HG03045 (cell line): Measurements from ENCODE around the gene AMT.
A peak's percentile ranks its signal among the peaks of the same experiment; 100 is the strongest.

Experiments
- ATAC-seq: cut with Tn5 transposase; IDR thresholded peaks from one replicate; pipeline ENCODE4 v1.9.1; 2021; ENCODE audit warnings: mild to moderate bottlenecking, moderate library complexity; ENCODE audit not compliant: unreplicated experiment

AMT gene, protein sequence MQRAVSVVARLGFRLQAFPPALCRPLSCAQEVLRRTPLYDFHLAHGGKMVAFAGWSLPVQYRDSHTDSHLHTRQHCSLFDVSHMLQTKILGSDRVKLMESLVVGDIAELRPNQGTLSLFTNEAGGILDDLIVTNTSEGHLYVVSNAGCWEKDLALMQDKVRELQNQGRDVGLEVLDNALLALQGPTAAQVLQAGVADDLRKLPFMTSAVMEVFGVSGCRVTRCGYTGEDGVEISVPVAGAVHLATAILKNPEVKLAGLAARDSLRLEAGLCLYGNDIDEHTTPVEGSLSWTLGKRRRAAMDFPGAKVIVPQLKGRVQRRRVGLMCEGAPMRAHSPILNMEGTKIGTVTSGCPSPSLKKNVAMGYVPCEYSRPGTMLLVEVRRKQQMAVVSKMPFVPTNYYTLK

DNA sequence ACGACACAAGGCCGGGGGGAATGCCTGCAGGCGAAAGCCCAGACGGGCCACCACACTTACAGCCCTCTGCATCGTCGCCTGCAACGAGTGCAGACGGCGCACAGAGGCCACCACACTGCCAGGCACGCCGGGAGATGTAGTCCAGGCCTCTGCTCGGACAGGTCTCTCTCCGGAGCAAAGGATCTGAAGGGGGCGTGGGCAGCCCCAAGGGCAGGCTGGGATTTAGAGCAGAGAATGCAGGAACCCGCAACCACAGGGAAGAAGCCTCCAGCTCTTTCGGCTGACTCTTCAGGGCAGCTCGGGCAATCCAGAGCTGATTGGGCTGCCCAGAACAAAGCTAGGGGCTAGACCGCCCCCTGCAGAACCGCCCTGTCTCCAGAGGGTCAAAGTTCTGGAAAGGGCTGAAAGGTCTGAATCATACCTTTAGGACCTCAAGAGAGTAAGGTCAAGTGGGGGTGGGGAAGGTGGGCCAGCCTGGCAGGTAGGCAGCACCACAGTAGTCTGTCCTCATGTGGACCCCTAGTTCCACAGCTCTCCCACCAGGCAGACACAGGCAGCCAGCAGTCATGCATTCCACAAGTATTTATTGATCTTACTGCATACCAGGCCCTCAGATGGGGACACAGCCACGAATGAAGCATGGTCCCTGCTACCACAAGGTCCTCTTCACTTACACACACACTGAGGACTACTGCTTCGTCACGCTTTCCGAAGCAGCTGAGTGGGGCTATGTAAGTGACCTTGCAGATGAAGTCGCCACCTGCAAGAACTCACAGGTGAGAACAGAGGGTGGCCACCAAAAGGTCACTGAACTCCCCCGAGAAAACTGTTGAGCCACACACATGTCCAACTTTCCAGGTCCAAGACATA, at the start of gene AMT:
TSS of gene AMT (minus strand) at position 95 of the 870 bp plus-strand sequence. CDS start at position 72, 23 bp downstream.
- ATAC-seq: no peak

DNA sequence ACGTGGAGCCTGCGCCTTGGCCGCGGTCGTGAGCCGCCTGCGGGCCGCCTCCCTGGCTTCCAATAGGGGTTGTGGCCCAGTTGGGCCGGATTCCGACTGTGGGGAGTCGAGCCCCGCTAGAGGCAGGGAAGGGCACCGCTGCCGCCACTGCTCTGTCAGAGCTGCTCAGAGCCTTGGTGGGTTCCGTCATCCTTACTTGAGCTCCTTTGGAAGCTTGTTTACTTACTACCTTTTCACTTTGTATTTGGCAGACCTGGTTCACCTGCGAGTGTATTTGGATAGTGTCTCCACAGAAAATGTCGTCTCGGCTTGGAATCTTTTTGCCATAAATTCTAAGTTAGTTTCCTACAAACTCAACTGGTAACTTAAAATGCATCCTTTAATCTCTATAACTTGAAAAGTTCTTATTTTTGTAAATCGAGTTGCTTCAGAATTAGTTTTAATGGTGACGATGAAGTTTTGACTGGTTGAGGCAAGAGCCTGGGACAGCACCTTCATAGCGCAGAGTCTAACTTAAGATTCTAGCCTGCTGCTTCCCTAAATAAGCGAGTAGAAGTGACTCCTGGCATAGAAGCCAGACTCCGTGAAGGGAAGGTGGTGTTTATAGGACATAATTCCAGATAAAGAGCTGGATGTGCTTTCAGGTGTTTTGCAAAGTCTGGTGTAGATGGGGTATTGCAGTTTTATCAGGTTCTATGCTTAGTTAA, 48.6 kb upstream of the AMT start:
- peak; percentile 18 for ATAC-seq

DNA sequence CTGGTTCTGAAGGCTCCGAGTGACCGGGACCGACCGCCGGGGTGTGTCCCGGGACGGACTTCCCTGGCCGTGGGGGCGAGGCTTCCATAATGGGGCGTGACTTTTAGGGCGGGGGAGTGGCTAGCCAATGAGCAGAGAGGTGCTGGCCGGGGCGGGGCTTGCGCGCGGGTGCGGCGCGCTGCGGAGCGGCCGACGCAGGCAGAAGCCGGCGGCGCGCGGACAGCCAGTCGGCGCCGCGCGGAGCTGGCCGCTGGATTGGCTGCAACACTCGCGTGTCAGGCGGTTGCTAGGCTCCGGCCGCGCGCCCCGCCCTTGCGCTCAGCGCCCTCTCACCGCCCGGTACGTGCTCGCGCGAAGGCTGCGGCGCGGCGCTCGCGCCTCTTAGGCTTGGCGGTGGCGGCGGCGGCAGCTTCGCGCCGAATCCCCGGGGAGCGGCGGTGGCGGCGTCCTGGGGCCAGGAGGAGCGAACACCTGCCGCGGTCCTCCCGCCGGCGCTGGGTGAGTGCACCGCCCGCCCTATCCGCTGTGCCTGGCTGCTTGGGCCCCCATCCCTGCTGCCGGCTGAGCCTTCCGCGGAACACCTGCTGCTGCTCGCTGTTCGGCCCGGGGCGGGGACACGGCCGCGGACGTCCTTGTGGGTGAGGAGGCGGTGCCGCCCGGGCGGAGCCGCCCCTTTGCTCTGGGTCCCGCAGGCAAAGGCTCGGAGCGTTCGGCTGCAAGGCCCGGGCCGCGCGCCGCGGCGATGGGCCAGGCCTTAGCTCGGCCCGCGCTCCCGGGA, 47.9 kb upstream of the AMT start, which contains the start of gene DAG1:
TSS of gene DAG1 (plus strand) at position 332 of the 778 bp plus-strand sequence. CDS start 40,268 bp downstream, outside the sequence.
- peak; percentile 80 for ATAC-seq

DNA sequence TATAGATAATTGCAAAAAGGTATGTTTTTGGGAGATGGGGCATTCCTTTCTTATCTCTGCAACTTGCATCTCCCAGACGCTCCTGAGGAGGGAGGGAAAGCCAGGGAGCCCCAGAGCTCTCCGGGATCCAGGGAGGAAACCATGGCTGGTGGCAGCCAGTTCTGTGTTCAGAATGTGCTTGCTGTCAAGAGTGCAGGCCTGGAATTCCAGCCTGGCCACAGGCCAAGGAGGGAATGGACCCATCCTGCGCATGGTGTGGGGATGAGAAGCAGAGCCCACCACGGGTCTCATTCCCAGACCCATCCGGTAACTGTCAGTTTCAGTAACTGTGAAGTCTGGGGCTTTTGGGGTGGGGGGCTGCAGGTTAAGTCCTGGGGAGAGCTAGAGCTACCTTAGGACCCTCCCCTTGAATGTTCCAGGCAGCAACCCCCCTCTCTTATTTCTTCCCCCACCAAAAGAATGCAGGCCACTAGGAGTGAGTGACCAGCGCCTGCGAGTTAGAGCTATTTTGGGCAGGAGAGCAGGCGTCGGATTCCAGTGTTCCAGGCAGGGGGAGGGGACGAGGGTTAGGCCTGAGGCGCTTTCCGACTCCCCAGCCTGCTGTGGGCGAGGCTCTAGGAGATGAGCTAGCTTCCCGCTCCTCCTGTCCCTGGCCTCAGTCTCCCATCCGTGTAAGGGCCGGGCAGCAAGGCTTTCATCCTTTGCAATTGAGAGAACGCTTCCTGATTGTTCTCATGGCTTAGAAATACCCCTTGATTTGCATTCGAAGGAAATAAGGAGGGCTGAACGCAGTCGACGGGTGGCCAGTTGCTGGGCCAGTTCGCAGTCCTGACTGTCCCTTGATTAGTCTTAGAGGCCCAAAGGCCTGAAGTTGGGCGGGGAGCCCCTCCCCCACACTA, 47.0 kb upstream of the AMT start:
- no peak for ATAC-seq

DNA sequence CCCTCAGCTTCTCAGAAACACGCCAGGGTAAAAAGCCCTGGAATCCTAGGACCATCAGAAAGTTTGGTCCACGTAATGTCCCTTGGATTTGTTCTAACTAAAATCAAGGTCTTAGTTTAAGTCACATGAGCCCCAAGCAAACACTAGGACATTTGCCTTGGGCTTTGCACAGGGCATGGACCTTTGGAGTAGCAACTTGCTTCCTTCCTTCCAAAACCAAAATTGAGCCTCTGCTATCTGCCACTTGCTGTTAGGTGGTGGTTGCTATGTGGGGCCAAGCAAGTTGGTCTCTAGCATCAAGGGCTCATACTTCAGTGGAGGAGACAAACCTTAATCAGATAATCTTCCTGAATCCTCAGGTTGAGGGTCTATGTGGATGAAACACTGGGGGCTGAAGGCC, 43.8 kb upstream of the AMT start:
- ATAC-seq: no peak

DNA sequence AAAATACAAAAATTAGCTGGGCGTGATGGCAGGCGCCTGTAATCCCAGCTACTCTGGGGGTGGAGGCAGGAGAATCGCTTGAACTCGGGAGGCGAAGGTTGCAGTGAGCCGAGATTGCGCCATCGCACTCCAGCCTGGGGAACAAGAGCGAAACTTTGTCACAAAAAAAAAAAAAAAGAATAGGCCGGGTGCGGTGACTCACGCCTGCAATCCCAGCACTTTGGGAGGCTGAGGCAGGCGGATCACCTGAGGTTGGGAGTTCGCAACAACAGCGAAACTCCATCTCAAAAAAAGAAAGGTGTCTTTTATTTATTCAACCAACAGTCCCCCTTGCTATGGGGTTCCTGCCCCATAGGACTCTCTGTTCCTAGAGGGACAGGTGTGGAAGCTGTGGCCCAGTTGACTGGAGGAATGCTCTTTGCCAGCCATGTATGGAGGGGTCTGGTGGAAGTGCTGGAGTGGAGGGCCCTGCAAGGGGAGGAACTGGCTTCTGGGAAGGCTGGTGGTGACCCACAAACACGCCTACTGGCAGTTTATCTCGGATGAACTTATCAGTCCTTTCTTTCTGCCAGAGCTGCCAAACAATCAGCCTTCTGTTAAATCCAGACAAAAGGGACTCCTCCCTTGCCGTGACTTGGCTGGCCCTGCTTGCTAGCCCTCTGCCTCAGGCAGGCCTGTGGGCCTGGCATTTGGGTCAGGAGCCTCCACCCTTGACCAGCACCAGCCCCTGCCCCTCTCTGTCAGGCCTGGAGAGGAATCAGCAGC, 43.2 kb upstream of the AMT start:
- ATAC-seq: no peak

DNA sequence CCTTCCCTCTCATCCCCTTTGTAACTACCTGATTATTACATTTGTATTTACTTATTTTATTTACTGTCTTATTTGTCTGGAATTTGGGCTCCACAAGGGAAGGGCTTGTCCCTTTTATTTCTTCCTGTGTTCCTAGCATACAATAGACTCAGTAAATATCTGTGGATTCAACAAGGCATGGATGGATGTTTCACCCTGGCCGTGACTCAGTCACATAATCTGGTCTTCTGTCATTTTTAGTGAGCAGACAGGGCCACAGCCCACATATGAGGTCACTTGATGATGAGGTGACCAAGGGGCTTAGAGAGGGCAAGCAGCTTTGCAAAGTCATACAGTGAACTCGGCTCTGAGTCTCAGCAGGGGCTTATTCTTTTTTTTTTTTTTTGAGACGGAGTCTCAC, 39.9 kb upstream of the AMT start:
- no peak for ATAC-seq

DNA sequence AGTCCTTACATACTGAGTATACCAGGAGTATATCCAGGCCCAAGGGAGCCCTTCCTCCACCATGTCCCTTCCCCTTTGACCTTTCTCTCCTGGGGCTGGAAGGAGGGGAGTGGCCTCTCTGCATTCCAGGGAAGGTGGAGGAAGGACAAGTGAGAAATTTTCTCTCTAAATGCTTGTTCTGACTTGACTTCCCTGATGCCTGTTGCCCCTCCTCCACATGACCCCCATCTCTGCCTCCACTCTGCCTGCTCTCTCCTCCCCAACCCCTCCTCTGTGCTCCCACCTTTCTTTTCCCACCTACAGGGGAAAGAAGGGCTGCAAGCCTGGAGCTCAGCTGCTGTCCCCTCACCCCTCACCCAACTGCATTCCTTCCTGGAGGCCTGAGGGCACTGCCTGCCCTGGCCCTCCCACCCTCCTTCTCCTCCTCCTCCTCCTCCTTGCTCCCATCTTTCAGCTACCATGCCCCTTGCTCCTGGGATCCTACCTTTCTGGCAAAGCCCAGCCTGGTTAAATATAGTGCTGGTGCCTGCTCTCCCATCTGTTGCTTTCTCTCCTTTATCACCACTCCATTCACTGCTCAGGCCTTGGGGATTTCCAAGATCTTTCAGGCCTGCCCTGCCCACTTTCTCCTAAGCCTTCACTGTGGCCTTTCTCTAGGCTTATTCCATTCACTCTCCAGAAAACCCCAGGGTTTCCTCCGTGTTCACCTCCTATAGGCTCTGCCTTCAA, 39.3 kb upstream of the AMT start:
- ATAC-seq: no peak

DNA sequence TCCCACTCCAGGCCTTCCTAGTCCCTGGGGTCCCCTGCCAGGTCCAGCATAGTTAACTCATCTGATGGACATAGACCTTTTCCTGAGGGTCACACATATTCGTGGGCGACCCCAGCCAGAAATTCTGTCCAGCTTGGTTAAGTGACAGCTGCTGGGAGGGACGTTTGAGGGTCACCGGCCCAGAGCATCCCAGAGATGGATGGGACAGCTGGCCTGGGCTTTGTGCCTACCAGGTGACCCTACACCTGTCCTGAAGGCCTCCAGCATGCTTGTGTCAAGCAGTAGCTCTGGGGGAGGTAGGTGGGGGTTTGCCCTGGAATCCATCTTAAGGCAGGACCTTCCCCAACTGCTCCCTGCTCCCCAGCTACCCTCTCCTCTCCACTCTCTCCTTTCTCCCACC, 38.7 kb upstream of the AMT start:
- no peak for ATAC-seq

DNA sequence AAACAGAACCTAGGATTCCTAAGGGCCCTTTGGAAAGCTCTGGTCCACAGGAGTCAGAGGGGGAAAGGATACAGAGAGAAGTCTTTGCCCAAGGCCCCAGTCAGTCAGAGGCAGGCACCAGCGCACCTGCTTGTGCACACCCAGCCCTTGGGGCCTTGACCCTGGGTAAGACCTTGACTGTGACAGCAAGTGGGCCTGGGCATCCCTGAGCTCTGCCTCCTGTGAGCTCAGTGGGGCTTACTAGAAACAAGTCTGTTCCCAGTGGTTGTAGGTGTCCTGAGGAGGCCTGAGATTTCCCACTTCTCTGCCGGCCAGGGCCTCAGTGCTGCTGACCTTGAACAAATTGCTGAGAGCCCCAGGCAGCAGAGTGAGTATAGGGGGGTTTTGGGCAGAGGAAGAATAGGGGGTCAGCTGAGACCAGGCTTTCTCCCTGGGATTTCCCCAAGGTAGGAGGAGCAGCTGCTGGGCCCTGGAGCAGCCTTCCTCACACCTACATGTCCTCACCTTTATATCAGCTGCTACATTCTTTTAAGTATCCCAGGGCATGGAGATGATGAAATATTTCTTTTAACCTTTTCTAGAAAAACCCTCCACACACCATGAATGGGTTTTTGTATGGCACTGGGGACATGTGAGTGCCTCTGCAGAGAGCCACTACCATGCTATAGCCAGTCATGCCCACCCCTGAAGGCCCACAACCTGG, 38.1 kb upstream of the AMT start:
- no peak for ATAC-seq

DNA sequence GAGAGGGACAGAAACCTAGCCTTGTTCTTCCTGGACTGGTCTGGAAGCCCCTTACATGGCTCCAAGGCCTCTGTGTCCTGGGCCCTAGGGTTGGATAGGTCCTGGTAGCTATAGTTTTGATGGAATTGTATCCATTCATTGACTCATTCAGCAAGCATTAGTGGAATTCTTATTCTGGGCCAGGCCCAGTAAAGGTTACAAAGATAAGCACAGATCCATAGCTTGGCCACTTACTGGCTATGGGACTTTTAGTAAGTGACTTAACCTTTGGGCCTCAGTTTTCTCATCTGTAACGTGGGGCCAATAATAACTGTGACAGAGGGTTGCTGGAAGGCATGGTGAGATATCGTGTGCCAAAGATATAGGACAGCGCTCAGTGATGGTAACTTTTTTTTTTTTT, 34.2 kb upstream of the AMT start:
- ATAC-seq: no peak

DNA sequence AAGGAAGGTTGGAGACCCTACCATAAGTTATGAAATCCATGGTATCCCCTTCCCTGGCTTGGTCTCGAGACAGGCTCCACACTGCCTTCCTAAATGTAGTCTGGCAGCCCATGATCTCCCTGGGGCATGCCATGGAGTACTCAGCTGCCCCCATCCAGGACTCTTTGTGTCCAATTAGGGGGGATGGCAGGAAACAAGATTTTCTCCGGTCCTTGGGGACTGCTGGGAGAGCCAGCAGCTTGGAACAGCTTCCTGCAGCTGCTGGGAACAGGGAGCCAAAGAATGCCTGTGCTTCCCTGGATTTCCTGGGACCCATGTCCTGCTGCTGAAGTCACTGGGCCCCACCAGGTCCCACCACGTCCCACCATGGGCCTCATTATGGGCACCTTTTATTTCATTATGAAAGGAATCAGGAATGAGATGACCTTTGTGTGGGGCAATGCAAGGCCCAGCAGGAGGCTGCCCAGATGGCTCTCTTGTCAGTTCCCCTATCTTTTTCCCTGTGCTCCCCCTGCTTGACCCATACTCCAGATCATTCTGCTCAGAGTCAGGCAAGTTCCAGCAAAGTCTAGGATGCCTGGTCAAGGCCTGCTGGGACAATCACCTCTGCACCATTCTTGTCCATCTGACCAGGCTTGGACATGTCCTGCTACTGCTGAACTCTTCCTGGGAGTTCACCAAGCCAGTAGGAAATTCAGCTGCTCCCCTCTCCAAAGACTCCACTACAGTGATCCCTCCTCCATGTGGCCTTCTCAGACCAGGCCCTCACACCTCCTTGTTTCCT, 32.8 kb upstream of the AMT start:
- no peak for ATAC-seq

DNA sequence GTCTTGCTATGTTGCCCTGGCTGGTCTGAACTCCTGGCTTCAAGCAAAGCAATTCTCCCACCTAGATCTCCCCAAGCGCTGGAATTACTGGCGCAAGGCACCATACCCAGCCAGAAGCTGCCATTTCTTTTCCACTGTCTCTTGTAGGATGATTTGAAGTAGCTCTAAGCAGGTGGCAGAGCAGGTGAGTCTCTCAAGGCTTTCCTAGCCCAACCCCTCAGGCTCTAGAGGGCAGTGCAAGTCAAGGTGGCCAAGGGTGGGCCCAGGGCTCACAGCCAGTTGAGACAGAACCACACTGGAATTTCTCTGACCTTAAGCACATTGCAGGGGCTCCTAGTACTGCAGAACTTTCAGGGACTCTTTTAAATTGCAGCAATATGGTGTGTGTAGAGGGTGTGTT, 32.2 kb upstream of the AMT start:
- ATAC-seq: no peak

DNA sequence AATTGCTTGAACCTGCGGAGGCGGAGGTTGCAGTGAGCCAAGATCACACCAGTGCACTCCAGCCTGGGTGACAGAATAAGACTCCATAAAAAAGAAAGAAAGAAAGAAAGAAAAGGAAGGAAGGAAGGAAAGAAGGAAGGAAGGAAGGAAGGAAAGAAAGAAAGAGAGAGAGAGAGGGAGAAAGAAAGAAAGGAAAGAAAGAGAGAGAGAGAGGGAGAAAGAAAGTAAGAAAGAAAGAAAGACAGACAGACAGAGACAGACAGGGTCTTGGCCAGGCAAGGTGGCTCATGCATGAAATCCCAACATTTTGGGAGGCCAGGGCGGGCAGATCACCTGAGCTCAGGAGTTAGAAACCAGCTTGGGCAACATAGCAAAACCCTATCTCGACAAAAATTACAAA, 31.3 kb upstream of the AMT start:
- ATAC-seq: no peak

DNA sequence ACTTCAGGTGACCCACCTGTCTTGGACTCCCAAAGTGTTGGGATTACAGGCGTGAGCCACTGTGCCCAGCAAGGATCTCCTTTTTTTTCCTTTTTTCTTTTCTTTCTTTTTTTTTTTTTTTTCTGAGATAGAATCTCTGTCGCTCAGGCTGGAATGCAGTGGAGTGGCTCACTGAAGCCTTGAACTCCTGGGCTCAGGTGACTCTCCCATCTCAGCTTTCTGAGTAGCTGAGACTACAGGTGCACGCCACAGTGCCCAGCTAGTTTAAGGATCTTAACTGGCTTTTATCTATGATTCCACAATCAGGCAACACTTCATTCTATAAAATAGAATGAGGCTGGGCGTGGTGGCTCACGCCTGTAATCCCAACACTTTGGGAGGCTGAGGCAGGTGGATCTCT, 23.1 kb upstream of the AMT start:
- ATAC-seq: no peak

DNA sequence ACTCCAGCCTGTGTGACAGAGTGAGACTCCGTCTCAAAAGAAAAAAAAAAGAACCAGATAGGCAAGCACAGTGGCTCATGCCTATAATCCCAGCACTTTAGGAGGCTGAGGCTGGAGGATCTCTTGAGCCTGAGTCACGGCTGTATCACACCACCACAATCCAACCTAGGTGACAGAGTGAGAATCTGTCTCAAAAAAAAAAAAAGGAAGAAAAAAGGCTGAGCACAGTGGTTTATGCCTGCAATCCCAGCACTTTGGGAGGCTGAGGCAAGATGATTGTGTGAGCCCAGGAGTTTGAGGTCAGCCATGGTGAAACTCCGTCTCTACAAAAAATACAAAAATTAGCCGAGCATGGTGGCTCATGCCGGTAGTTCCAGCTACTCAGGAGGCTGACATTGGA, 12.5 kb upstream of the AMT start:
- ATAC-seq: no peak

DNA sequence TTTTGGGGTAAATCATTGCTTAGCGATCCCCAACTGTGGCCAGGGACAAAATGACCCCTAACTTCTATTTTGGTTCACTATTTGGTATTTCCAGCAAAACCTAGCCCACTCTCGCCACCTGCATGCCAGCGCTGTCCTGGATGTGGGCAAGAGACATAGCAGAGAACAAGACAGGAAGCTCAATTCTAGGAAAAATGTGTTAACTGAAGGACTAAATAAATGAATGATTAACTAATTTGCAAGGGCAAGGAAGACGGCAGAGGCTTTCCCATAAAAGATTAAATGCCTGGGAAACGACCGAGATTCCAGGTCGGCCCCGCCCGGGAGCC, 6.4 kb upstream of the AMT start:
- peak; percentile 5 for ATAC-seq
